GM12865 (cell line): ENCODE measurements around the gene MAST2.
"Not testable (repeated sequence)": the region's sequence is repeated elsewhere in the genome, so short reads cannot be mapped to it uniquely, and the experiment has no call there.

Experiments
- DNase-seq: peaks from one replicate; pipeline ENCODE4 v3.0.0; 2010; ENCODE audit warnings: low read depth
- H3K4me3 ChIP-seq: 2 replicates; pipeline ENCODE4 v1.5.1; 2011; ENCODE audit warnings: mild to moderate bottlenecking, low read depth, low read length, control low read depth
- CTCF ChIP-seq: IDR thresholded peaks from 2 replicates; pipeline ENCODE4 v1.5.1; 2011; ENCODE audit warnings: low read length, control low read depth, low read depth, inconsistent platforms; ENCODE audit not compliant: insufficient read depth; ENCODE audit errors: missing control alignments

Gene MAST2

DNA sequence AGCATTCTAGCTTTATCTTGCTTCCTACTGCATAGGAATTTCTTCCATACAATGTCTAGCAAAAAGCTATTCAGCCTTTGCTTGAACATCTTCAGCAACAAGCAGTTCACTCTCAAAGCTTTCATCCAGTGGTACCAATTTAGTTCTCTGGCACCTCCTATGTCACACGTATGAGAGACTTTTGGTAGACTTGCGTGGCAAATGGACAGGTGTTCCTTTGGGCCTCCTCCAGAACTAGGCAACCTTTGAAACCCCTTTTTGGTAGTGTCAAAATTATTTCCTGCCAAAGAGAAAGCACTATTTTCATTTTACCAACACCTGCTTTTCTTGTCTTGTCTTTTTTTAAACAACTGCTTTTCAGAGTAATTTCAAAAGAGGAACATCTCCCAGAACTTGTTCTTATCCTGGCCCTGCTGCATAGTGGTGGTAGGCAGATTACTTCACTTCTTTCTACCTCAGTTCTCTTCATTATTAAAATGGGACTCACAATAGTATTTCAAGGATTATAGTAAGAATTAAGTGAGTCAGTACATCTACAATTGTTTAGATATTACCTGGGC is 122.4 kb downstream of the MAST2 start:
- no peak overlapping the region for H3K4me3 ChIP-seq
- no peak for TF ChIP-seq CTCF
- peak; percentile 49 for DNase-seq

DNA sequence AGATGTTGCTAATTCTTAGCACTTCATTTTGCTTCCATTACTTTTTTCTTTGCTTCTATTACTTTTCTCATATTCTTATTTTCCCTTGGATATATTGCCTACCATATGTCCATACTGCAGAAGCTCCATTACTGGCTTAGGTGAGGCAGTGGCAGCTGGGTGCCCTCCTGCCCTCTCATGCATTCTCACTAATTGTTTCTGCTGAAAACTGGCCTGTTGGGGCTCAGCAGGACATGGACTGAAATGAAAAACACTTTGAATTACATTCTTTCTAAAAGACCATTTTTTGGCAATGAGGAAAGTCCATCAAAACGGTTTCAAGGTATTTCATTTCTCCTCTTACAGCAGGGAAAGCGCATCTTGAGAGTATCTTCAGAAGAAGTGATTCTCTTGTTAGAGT is 122.9 kb downstream of the MAST2 start:
- no peak overlapping the region for H3K4me3 ChIP-seq
- DNase-seq, result no peak
- no peak for TF ChIP-seq CTCF

DNA sequence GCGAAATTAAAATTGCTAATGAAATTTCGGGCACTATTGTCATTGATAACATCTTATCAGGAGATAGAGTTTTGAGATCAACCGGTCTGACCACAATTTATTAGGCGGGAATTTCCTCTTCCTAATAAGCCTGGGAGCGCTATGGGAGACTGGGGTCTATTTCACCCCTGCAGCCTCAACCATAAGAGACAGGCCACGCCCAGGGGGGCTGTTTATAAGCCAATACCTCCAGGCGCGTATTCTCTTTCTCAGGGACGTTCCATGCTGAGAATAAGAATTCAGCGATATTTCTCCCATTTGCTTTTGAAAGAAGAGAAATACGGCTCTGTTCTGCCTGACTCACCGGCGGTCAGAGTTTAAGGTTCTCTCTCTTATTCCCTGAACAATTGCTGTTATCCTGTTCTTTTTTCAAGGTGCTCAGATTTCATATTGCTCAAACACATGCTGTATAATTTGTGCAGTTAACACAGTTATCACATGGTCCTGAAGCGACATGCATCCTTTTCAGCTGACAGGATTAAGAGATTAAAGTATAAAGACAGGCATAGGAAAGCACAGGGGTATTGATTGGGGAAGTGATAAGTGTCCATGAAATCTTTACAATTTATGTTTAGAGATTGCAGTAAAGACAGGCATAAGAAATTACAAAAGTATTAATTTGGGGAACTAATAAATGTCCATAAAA is 124.0 kb downstream of the MAST2 start:
- H3K4me3 ChIP-seq, result not testable (repeated sequence)

GRCh38 chr1:45928486-45929205 is 125.2 kb downstream of the MAST2 start:
- DNase-seq, result no peak
- H3K4me3 ChIP-seq, result no peak overlapping the region

More for the DNA sequence above, 124.0 kb downstream of the MAST2 start:
- DNase-seq, result not testable (repeated sequence)

DNA sequence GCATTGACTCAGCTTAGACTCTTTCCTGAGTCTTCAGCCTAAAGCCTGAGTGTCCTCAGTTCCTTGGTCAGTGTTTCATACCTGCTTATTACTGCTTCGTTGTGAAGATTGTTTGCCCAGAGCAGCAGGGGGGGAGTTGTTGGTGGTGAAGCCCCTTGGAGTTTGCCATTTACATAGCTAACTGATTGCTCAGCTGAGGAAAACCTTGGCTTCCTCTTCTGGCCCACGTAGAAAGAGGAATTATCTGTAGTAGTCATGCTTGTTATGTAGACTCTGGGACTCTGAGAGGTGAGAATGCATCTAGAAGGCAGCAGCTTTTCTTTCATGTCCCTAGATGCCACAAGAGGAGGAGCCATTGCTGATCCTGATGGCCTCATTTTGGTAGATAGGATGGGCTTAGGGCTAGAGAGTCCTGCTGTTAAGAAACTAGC is 125.9 kb downstream of the MAST2 start:
- no peak overlapping the region for H3K4me3 ChIP-seq
- DNase-seq, result no peak
- no peak for TF ChIP-seq CTCF

More at GRCh38 chr1:45928486-45929205, 125.2 kb downstream of the MAST2 start:
- no peak for TF ChIP-seq CTCF

DNA sequence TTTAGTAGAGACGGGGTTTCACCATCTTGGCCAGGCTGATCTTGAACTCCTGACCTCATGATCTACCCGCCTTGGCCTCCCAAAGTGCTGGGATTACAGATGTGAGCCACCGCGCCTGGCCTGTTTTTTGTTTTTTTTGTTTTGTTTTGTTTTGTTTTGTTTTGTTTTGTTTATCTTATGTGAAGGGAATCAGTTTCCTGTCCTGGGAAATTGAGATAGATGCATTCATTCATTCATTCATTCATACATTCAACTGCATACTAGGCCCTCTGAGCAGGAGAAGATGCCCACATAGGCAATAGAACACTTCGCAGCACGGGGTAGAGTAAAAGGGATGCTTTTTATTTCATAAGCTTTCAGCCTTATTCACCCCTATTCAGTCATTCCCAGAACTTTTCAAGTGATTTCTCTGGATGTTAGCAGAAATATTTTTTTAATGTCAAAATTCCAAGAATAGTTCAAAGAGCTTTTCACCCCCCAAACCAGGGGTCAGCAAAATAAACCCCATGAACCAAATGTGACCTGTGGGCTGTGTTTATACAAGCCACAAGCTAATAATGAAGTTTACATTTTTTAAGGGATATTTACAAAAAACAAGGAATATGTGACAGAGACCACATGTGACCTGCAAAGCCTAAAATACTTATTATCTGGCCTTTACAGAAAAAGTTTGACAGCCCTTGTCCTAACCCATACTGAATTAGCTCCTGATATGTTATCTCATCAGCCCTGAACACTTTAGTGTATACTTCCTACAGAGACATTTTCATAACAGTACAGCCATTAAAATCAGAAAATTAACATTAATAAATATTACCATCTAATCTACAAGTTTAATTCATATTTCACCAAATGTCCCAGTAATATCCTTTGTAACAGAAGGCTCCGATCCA is 127.1 kb downstream of the MAST2 start:
- H3K4me3 ChIP-seq, result no peak overlapping the region
- no peak for DNase-seq
- TF ChIP-seq CTCF, result no peak

- DNase-seq, H3K4me3 ChIP-seq: not testable (repeated sequence)
Observed at GRCh38 chr1:45932205-45932604, 128.8 kb downstream of the MAST2 start.
